K562 (cell line): Measurements from ENCODE around the gene MBNL1. TPM values are rescaled to one million over a fixed set of nuclear protein-coding genes. Genes with fewer than 3 reads are reported as not detected.

Experiments used
- DNMT1 ChIP-seq: fragments of 450-650 bp; IDR thresholded peaks from 2 replicates; pipeline ENCODE4 v1.6.1; 2016; ENCODE audit warnings: antibody characterized with exemption, mild to moderate bottlenecking
- FOXJ2 ChIP-seq: fragments of 200-800 bp; sonication (Bioruptor generic); IDR thresholded peaks from 2 replicates; pipeline ENCODE4 v1.6.1; 2016; ENCODE audit warnings: missing genetic modification characterization, missing compliant biosample characterization
- HCFC1 ChIP-seq: IDR thresholded peaks from 2 replicates; pipeline ENCODE4 v1.6.1; 2012; ENCODE audit warnings: low read depth, low read length, improper control_type of control experiment
- HDAC8 ChIP-seq: fragments of 450-650 bp; IDR thresholded peaks from 2 replicates; pipeline ENCODE4 v1.6.1; 2016; ENCODE audit warnings: mild to moderate bottlenecking, missing genetic modification characterization, moderate library complexity, missing compliant biosample characterization
- JUND ChIP-seq, 2 experiments: IDR thresholded peaks; 2 replicates in 1 of 2; 3 replicates in 1 of 2; pipeline ENCODE4 v1.6.1; 2011; ENCODE audit warnings: borderline replicate concordance in 2 of 2, low read depth in 2 of 2, low read length in 2 of 2, improper control_type of control experiment in 1 of 2, missing biosample characterization in 1 of 2, missing genetic modification characterization in 1 of 2, missing genetic modification reagents in 1 of 2
- MTA2 ChIP-seq: fragments of 450-650 bp; IDR thresholded peaks from 2 replicates; pipeline ENCODE4 v1.6.1; 2016; ENCODE audit warnings: low read depth
- NR2F6 ChIP-seq: fragments of 450-650 bp; formaldehyde crosslinking; IDR thresholded peaks from 2 replicates; pipeline ENCODE4 v1.4.0; 2020; ENCODE audit warnings: mild to moderate bottlenecking
- TAF9B ChIP-seq: fragments of 450-650 bp; IDR thresholded peaks from 2 replicates; pipeline ENCODE4 v1.6.1; 2018; ENCODE audit warnings: mild to moderate bottlenecking; ENCODE audit not compliant: partially characterized antibody
- TOE1 ChIP-seq, 2 experiments: fragments of 450-650 bp in 1 of 2; sonication (generic) in 1 of 2; formaldehyde crosslinking in 1 of 2; IDR thresholded peaks; 2 replicates each; pipeline versions ENCODE4 v1.7.1 to v1.8.0; 2016 to 2022; ENCODE audit warnings: borderline replicate concordance in 2 of 2, mild to moderate bottlenecking in 2 of 2, antibody characterized with exemption in 1 of 2, inconsistent platforms in 1 of 2, low read depth in 1 of 2, missing genetic modification reagents in 1 of 2, moderate library complexity in 1 of 2
- YY1 ChIP-seq, 3 experiments: IDR thresholded peaks; 2 replicates each; pipeline ENCODE4 v1.6.1; 2011; ENCODE audit warnings: low read length in 2 of 3, mild to moderate bottlenecking in 2 of 3, moderate library complexity in 2 of 3, borderline replicate concordance in 1 of 3, control low read depth in 1 of 3, low read depth in 1 of 3; ENCODE audit not compliant: insufficient read depth in 3 of 3, insufficient replicate concordance in 2 of 3, control insufficient read depth in 1 of 3, insufficient read length in 1 of 3; ENCODE audit errors: extremely low read depth in 1 of 3
- ZNF384 ChIP-seq: IDR thresholded peaks from 2 replicates; pipeline ENCODE4 v1.6.1; 2012; ENCODE audit warnings: low read depth, low read length, improper control_type of control experiment
- ZNF707 ChIP-seq: fragments of 250-450 bp; sonication (Bioruptor Pico); conservative IDR thresholded peaks from 2 replicates; pipeline ENCODE4 v1.8.0; 2022; ENCODE audit warnings: inconsistent platforms, mild to moderate bottlenecking, moderate library complexity
- polyA plus RNA-seq, 8 experiments: library from polyadenylated mRNA; depleted of rRNA in 4 of 8; stranded (reverse) in 5 of 8; unstranded in 3 of 8; fragments of >200 nt; fragmentation: Nextera tagmentation in 2 of 8; fragmentation: Illumina TruSeq in 1 of 8; extraction: Ambion mirVana in 2 of 8; extraction: Trizol in 1 of 8; gene quantifications; 2 replicates each; pipeline versions ENCODE4 v1.2.1 to v1.2.3, GENCODE V29; 2011 to 2014; ENCODE audit warnings: inconsistent platforms in 1 of 8, missing spikeins in 1 of 8
- total RNA-seq, 7 experiments: library from RNA; depleted of rRNA in 6 of 7; stranded (reverse); fragments of >200 nt in 6 of 7; fragmentation: Illumina TruSeq in 2 of 7; extraction: Trizol in 2 of 7; gene quantifications; 2 replicates each; pipeline versions ENCODE4 v1.2.1 to v1.2.3, GENCODE V29; 2011 to 2021; ENCODE audit warnings: low replicate concordance in 1 of 7
- TF ChIP-seq, protein P1 (sequence below): sonication (generic); formaldehyde crosslinking; IDR thresholded peaks from 2 replicates; pipeline ENCODE4 v1.8.0; 2022; ENCODE audit warnings: mild to moderate bottlenecking, low read depth, missing genetic modification reagents
- TF ChIP-seq, protein P2 (sequence below): fragments of 250-450 bp; sonication (Bioruptor Pico); IDR thresholded peaks from 2 replicates; pipeline ENCODE4 v1.8.0; 2021; ENCODE audit warnings: moderate library complexity, mild to moderate bottlenecking, inconsistent platforms
- TF ChIP-seq, protein P3 (sequence below): fragments of 250-450 bp; sonication (Bioruptor Pico); IDR thresholded peaks from 2 replicates; pipeline ENCODE4 v1.8.0; 2021; ENCODE audit warnings: moderate library complexity, mild to moderate bottlenecking, inconsistent platforms
- TF ChIP-seq, protein P4 (sequence below): fragments of 250-450 bp; sonication (Bioruptor Pico); IDR thresholded peaks from 2 replicates; pipeline ENCODE4 v1.9.0; 2021; ENCODE audit warnings: mild to moderate bottlenecking
- TF ChIP-seq, protein P5 (sequence below): sonication (generic); formaldehyde crosslinking; IDR thresholded peaks from 2 replicates; pipeline ENCODE4 v1.4.0; 2020; ENCODE audit warnings: mild to moderate bottlenecking, missing genetic modification reagents
- TF ChIP-seq, protein P6 (sequence below): IDR thresholded peaks from 3 replicates; pipeline ENCODE4 v1.6.1; 2011; ENCODE audit warnings: borderline replicate concordance, mild to moderate bottlenecking; ENCODE audit not compliant: insufficient read length, insufficient read depth

MBNL1 gene
- total and polyA plus RNA-seq, 9 of the 15 experiments (the other 6 are each of a cell fraction or from before 2014, with no cell fraction given), result 70.3 to 243 (median 220) TPM

DNA sequence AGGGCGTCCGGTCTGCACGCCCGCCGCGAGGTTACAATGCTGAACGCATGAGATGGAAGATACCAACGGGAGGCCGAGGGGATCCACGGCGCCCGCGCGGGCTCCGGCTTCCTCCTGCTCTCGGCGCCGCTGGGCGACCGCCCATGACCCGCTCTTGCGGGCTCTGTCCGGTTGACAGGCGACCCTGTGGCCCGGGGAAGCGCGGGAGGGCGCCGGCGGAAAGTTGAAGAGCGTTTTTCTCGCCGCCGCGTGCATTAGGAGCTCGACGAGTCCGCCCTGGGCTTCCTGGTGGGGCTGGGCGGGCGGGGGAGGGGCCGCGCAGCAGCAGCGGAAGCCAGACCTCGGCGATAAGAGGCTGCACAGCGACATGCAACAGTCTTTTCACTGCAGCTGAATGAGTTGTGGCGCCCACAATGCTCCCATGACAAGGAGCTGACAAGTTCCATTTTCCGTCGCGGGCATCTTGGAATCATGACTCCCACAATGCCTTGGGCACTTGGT is at the start of gene MBNL1 (continued):
- TF ChIP-seq TAF9B (peak; percentile 71), HDAC8 (tag) (no peak), ZNF707 (CRISPR knock-in tag) (no peak), MTA2 (no peak), DNMT1 (no peak), ZNF384 (no peak), YY1 (IDR thresholded peaks at IDR 0.05; ENCODE audit: borderline replicate concordance in 1 of 3, control insufficient read depth in 1 of 3, extremely low read depth in 1 of 3, insufficient read depth in 3 of 3, insufficient read length in 1 of 3, insufficient replicate concordance in 2 of 3, low read depth in 1 of 3, low read length in 2 of 3) (peak in 1 of 3 experiments; percentile 90), JUND (IDR thresholded peaks at IDR 0.05; ENCODE audit: borderline replicate concordance, low read depth, low read length) (peak; percentile 45; the same call in 1 of the 2 replicates), JUND (tag; IDR thresholded peaks at IDR 0.05; ENCODE audit: borderline replicate concordance, low read depth, low read length) (peak; percentile 13; the same call in 1 of the 3 replicates), HCFC1 (no peak; the same call in 1 of the 2 replicates), TOE1 (IDR thresholded peaks at IDR 0.05; ENCODE audit: borderline replicate concordance) (peak; percentile 40; the same call in 1 of the 2 replicates), TOE1 (CRISPR knock-in tag; IDR thresholded peaks at IDR 0.05; ENCODE audit: borderline replicate concordance, low read depth) (no peak), FOXJ2 (tag) (no peak), NR2F6 (CRISPR knock-in tag) (no peak)
- TF ChIP-seq, protein P1, sequence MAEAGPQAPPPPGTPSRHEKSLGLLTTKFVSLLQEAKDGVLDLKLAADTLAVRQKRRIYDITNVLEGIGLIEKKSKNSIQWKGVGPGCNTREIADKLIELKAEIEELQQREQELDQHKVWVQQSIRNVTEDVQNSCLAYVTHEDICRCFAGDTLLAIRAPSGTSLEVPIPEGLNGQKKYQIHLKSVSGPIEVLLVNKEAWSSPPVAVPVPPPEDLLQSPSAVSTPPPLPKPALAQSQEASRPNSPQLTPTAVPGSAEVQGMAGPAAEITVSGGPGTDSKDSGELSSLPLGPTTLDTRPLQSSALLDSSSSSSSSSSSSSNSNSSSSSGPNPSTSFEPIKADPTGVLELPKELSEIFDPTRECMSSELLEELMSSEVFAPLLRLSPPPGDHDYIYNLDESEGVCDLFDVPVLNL, result no peak
- TF ChIP-seq, protein P2, sequence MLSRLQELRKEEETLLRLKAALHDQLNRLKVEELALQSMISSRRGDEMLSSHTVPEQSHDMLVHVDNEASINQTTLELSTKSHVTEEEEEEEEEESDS (CRISPR knock-in tag), result no peak
- TF ChIP-seq, protein P3, sequence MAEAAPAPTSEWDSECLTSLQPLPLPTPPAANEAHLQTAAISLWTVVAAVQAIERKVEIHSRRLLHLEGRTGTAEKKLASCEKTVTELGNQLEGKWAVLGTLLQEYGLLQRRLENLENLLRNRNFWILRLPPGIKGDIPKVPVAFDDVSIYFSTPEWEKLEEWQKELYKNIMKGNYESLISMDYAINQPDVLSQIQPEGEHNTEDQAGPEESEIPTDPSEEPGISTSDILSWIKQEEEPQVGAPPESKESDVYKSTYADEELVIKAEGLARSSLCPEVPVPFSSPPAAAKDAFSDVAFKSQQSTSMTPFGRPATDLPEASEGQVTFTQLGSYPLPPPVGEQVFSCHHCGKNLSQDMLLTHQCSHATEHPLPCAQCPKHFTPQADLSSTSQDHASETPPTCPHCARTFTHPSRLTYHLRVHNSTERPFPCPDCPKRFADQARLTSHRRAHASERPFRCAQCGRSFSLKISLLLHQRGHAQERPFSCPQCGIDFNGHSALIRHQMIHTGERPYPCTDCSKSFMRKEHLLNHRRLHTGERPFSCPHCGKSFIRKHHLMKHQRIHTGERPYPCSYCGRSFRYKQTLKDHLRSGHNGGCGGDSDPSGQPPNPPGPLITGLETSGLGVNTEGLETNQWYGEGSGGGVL (CRISPR knock-in tag), result no peak
- TF ChIP-seq, protein P4, sequence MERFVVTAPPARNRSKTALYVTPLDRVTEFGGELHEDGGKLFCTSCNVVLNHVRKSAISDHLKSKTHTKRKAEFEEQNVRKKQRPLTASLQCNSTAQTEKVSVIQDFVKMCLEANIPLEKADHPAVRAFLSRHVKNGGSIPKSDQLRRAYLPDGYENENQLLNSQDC (CRISPR knock-in tag), result no peak
- TF ChIP-seq, protein P5, sequence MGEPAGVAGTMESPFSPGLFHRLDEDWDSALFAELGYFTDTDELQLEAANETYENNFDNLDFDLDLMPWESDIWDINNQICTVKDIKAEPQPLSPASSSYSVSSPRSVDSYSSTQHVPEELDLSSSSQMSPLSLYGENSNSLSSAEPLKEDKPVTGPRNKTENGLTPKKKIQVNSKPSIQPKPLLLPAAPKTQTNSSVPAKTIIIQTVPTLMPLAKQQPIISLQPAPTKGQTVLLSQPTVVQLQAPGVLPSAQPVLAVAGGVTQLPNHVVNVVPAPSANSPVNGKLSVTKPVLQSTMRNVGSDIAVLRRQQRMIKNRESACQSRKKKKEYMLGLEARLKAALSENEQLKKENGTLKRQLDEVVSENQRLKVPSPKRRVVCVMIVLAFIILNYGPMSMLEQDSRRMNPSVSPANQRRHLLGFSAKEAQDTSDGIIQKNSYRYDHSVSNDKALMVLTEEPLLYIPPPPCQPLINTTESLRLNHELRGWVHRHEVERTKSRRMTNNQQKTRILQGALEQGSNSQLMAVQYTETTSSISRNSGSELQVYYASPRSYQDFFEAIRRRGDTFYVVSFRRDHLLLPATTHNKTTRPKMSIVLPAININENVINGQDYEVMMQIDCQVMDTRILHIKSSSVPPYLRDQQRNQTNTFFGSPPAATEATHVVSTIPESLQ (CRISPR knock-in tag), result no peak
- TF ChIP-seq, protein P6, sequence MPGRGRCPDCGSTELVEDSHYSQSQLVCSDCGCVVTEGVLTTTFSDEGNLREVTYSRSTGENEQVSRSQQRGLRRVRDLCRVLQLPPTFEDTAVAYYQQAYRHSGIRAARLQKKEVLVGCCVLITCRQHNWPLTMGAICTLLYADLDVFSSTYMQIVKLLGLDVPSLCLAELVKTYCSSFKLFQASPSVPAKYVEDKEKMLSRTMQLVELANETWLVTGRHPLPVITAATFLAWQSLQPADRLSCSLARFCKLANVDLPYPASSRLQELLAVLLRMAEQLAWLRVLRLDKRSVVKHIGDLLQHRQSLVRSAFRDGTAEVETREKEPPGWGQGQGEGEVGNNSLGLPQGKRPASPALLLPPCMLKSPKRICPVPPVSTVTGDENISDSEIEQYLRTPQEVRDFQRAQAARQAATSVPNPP, result no peak
